ENCODE results near the gene PRKAG2. TPM values are rescaled to one million over a fixed set of nuclear protein-coding genes. Genes with fewer than 3 reads are reported as not detected.

The PRKAG2 gene
- total RNA-seq, 4 donors from 2014 or later, result 7.5 to 14.3 (median 12.2) TPM

GRCh38 chr7:151648429-151648828, 228.5 kb downstream of the PRKAG2 start:
- H3K4me3 ChIP-seq (ENCODE audit: low read depth, poor library complexity, severe bottlenecking), result no peak overlapping the region
- peak in 1 of 2 donors; percentile 34 for DNase-seq (ENCODE audit: low spot score in 2 of 2)
- TF ChIP-seq CTCF (IDR thresholded peaks at IDR 0.05), result no peak
- no peak for TF ChIP-seq POLR2A (IDR thresholded peaks at IDR 0.05)
- intact Hi-C loops (cut with DNase I; ENCODE audit: low total_unique reads), result no loop called here
- WGBS, 2 donors, result 82 to 88% methylated on average over 6 of the region's 6 CpGs

- TF ChIP-seq CTCF (IDR thresholded peaks at IDR 0.05) (no peak), POLR2A (IDR thresholded peaks at IDR 0.05) (no peak)
- 94 to 97% methylated on average over 3 of the region's 3 CpGs for WGBS, 2 donors
- intact Hi-C loops (cut with DNase I; ENCODE audit: low total_unique reads), result no loop called here
- H3K4me3 ChIP-seq (ENCODE audit: low read depth, poor library complexity, severe bottlenecking), result no peak overlapping the region
- no peak for DNase-seq (ENCODE audit: low spot score in 2 of 2)
Measured at GRCh38 chr7:151647874-151648273, 229.0 kb downstream of the PRKAG2 start.

GRCh38 chr7:151647006-151647405, 229.9 kb downstream of the PRKAG2 start:
- intact Hi-C loops (cut with DNase I; ENCODE audit: low total_unique reads), result no loop called here

GRCh38 chr7:151645311-151645710, 231.6 kb downstream of the PRKAG2 start:
- DNase-seq (ENCODE audit: low spot score in 2 of 2), result peak in 1 of 2 donors; percentile 4
- no peak for TF ChIP-seq POLR2A (IDR thresholded peaks at IDR 0.05)
- 92 to 94% methylated on average over 2 of the region's 2 CpGs for WGBS, 2 donors
- intact Hi-C loops (cut with DNase I; ENCODE audit: low total_unique reads), result no loop called here
- H3K4me3 ChIP-seq (ENCODE audit: low read depth, poor library complexity, severe bottlenecking), result no peak overlapping the region

More at GRCh38 chr7:151647006-151647405, 229.9 kb downstream of the PRKAG2 start:
- 87 to 90% methylated on average over 5 of the region's 5 CpGs for whole genome bisulfite sequencing, 2 donors
- TF ChIP-seq POLR2A (IDR thresholded peaks at IDR 0.05) (no peak), CTCF (IDR thresholded peaks at IDR 0.05) (no peak)
- no peak for DNase-seq (ENCODE audit: low spot score in 2 of 2)
- H3K4me3 ChIP-seq (ENCODE audit: low read depth, poor library complexity, severe bottlenecking), result no peak overlapping the region

GRCh38 chr7:151644554-151644953, 232.4 kb downstream of the PRKAG2 start:
- no peak for DNase-seq (ENCODE audit: low spot score in 2 of 2)
- intact Hi-C loops (cut with DNase I; ENCODE audit: low total_unique reads), result no loop called here
- no peak for TF ChIP-seq CTCF (IDR thresholded peaks at IDR 0.05)
- TF ChIP-seq POLR2A (IDR thresholded peaks at IDR 0.05), result no peak

GRCh38 chr7:151642746-151643145, 234.2 kb downstream of the PRKAG2 start:
- no peak for DNase-seq (ENCODE audit: low spot score in 2 of 2)
- TF ChIP-seq CTCF (IDR thresholded peaks at IDR 0.05), result no peak
- TF ChIP-seq POLR2A (IDR thresholded peaks at IDR 0.05), result no peak
- WGBS, 2 donors, result 38 to 46% methylated on average over 3 of the region's 3 CpGs
- no peak overlapping the region for H3K4me3 ChIP-seq (ENCODE audit: low read depth, poor library complexity, severe bottlenecking)
- intact Hi-C loops (cut with DNase I; ENCODE audit: low total_unique reads), result no loop called here

More at GRCh38 chr7:151644554-151644953, 232.4 kb downstream of the PRKAG2 start:
- H3K4me3 ChIP-seq (ENCODE audit: low read depth, poor library complexity, severe bottlenecking), result no peak overlapping the region

Measured in lower leg skin (tissue), 4 donors.